ENCODE data around the gene TMEM242. TPM values are rescaled to one million over a fixed set of nuclear protein-coding genes. Genes with fewer than 3 reads are reported as not detected.
A peak's percentile ranks its signal among the peaks of the same experiment; 100 is the strongest.

TMEM242 gene
- total RNA-seq, 1 donor from 2014 or later, result 19.4 TPM

GRCh38 chr6:157265186-157265585 lies 58.1 kb downstream of the TMEM242 start:
- intact Hi-C loops (cut with DNase I), result no loop called here
- DNase-seq (ENCODE audit: missing footprints) (no peak), ATAC-seq (no peak)

- no peak for DNase-seq (ENCODE audit: missing footprints)
- no peak for ATAC-seq
- intact Hi-C loops (cut with DNase I), result no loop called here
Observed at GRCh38 chr6:157264701-157265100, 58.6 kb downstream of the TMEM242 start.

GRCh38 chr6:157263881-157264397 lies 59.4 kb downstream of the TMEM242 start:
- intact Hi-C loops (cut with DNase I), result no loop called here
- no peak for ATAC-seq
- no peak for DNase-seq (ENCODE audit: missing footprints)

- ATAC-seq (no peak), DNase-seq (ENCODE audit: missing footprints) (no peak)
- intact Hi-C loops (cut with DNase I), result no loop called here
Observed at GRCh38 chr6:157263146-157263545, 60.2 kb downstream of the TMEM242 start.

- no peak for DNase-seq (ENCODE audit: missing footprints)
- intact Hi-C loops (cut with DNase I), result no loop called here
- no peak for ATAC-seq
Observed at GRCh38 chr6:157261606-157262005, 61.7 kb downstream of the TMEM242 start.

- intact Hi-C loops (cut with DNase I), result no loop called here
- no peak for ATAC-seq
Observed at GRCh38 chr6:157260735-157261410, 62.4 kb downstream of the TMEM242 start.

GRCh38 chr6:157259443-157259842 lies 63.9 kb downstream of the TMEM242 start:
- no peak for DNase-seq (ENCODE audit: missing footprints)
- intact Hi-C loops (cut with DNase I), result no loop called here
- ATAC-seq, result no peak

More at GRCh38 chr6:157260735-157261410, 62.4 kb downstream of the TMEM242 start:
- DNase-seq (ENCODE audit: missing footprints), result no peak

GRCh38 chr6:157258878-157259277 lies 64.4 kb downstream of the TMEM242 start:
- intact Hi-C loops (cut with DNase I), result no loop called here
- DNase-seq (ENCODE audit: missing footprints) (no peak), ATAC-seq (no peak)

- DNase-seq (ENCODE audit: missing footprints) (no peak), ATAC-seq (no peak)
- intact Hi-C loops (cut with DNase I), result no loop called here
Observed at GRCh38 chr6:157255079-157255478, 68.2 kb downstream of the TMEM242 start.

GRCh38 chr6:157254538-157254937 lies 68.8 kb downstream of the TMEM242 start:
- intact Hi-C loops (cut with DNase I), result no loop called here
- DNase-seq (ENCODE audit: missing footprints), result no peak
- ATAC-seq, result no peak

GRCh38 chr6:157253699-157254098 lies 69.6 kb downstream of the TMEM242 start:
- no peak for DNase-seq (ENCODE audit: missing footprints)
- ATAC-seq, result no peak

GRCh38 chr6:157253017-157253416 lies 70.3 kb downstream of the TMEM242 start:
- DNase-seq (ENCODE audit: missing footprints) (no peak), ATAC-seq (no peak)

More at GRCh38 chr6:157253699-157254098, 69.6 kb downstream of the TMEM242 start:
- intact Hi-C loops (cut with DNase I), result no loop called here

GRCh38 chr6:157251586-157252247 lies 71.6 kb downstream of the TMEM242 start:
- DNase-seq (ENCODE audit: missing footprints), result no peak
- intact Hi-C loops (cut with DNase I), result no loop called here
- ATAC-seq, result no peak

More at GRCh38 chr6:157253017-157253416, 70.3 kb downstream of the TMEM242 start:
- intact Hi-C loops (cut with DNase I), result no loop called here

- no peak for ATAC-seq
- intact Hi-C loops (cut with DNase I), result no loop called here
Observed at GRCh38 chr6:157249826-157250225, 73.5 kb downstream of the TMEM242 start.

GRCh38 chr6:157248264-157248663 lies 75.1 kb downstream of the TMEM242 start:
- DNase-seq (ENCODE audit: missing footprints) (no peak), ATAC-seq (no peak)
- intact Hi-C loops (cut with DNase I), result no loop called here

More at GRCh38 chr6:157249826-157250225, 73.5 kb downstream of the TMEM242 start:
- DNase-seq (ENCODE audit: missing footprints), result no peak

GRCh38 chr6:157246771-157247484 lies 76.4 kb downstream of the TMEM242 start:
- intact Hi-C loops (cut with DNase I), result no loop called here
- ATAC-seq (no peak), DNase-seq (ENCODE audit: missing footprints) (no peak)

GRCh38 chr6:157246048-157246630 lies 77.2 kb downstream of the TMEM242 start:
- ATAC-seq, result peak; percentile 55
- intact Hi-C loops (cut with DNase I), result no loop called here
- no peak for DNase-seq (ENCODE audit: missing footprints)

GRCh38 chr6:157245436-157245835 lies 77.9 kb downstream of the TMEM242 start:
- intact Hi-C loops (cut with DNase I), result no loop called here
- no peak for ATAC-seq
- no peak for DNase-seq (ENCODE audit: missing footprints)

GRCh38 chr6:157244780-157245179 lies 78.5 kb downstream of the TMEM242 start:
- DNase-seq (ENCODE audit: missing footprints) (no peak), ATAC-seq (no peak)
- intact Hi-C loops (cut with DNase I), result no loop called here

All from Right ventricle myocardium inferior (tissue), 1 donor.